Metanephros (tissue), 1 donor: Measurements from ENCODE around the gene FEZF2. TPM values are rescaled to one million over a fixed set of nuclear protein-coding genes. Genes with fewer than 3 reads are reported as not detected.

Experiments used
- total RNA-seq: library from RNA; depleted of rRNA; stranded (reverse); fragments of >200 nt; gene quantifications from one replicate; pipeline ENCODE4 v1.2.3, GENCODE V29; 2014

FEZF2 gene
- total RNA-seq, result not detected

DNA sequence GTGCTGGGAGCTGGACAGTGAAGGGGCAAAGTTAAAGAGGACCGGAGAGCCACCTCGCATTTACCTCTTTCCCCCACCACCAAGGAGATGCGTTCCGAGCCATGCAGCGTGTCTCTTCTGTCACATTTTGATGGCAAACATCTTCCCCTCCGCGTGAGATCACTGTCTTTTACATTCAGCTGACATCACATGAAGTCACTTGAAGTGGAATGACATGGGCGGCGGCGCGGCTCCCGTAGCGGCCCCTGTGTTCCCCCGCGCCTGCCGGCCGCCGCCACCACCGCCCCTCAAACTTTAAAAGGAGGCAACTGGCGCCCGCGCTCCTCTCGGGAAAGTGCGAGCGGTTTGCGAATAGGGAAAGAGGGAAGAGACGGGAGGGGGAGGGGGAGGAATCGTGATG, at the start of gene FEZF2:
Gene FEZF2 (minus strand): TSS at position 336 of the 400 bp plus-strand sequence. CDS start 682 bp downstream, outside the sequence.

